Right atrium auricular region (tissue), 2 donors: ENCODE results near the gene PLA2R1. TPM values are rescaled to one million over a fixed set of nuclear protein-coding genes. Genes with fewer than 3 reads are reported as not detected.
"Not testable (repeated sequence)": the region's sequence is repeated elsewhere in the genome, so short reads cannot be mapped to it uniquely, and the experiment has no call there.

Experiments
- DNase-seq: peaks from one replicate; pipeline ENCODE4 v3.0.0-alpha.2; 2019; ENCODE audit warnings: low spot score
- H3K27ac ChIP-seq, 2 donors: fragments of 200-600 bp; sonication (generic); 1 replicate in 1 of 2; 2 replicates in 1 of 2; pipeline ENCODE4 v1.5.1; 2016 to 2019
- H3K27me3 ChIP-seq, 2 donors: fragments of 200-600 bp; sonication (generic); one replicate each; pipeline versions ENCODE4 v1.5.1 to v1.6.0; 2017 to 2019
- H3K36me3 ChIP-seq: fragments of 200-600 bp; sonication (generic); one replicate; pipeline ENCODE4 v1.5.1; 2016
- H3K4me1 ChIP-seq, 2 donors: fragments of 200-600 bp; sonication (generic); one replicate each; pipeline versions ENCODE4 v1.5.1 to v1.6.0; 2017 to 2019
- H3K4me3 ChIP-seq, 2 donors: fragments of 200-600 bp; sonication (generic); 1 replicate in 1 of 2; 2 replicates in 1 of 2; pipeline ENCODE4 v1.5.1; 2017 to 2019; ENCODE audit warnings: mild to moderate bottlenecking in 1 of 2, moderate library complexity in 1 of 2
- H3K9me3 ChIP-seq, 2 donors: fragments of 200-600 bp; sonication (generic); one replicate each; pipeline ENCODE4 v1.5.1; 2019
- total RNA-seq, 2 donors: library from RNA; depleted of rRNA; stranded (reverse); fragments of >200 nt; gene quantifications; one replicate each; pipeline ENCODE4 v1.1.0, GENCODE V29; 2016
- TF ChIP-seq, protein P1 (sequence below), 2 donors: fragments of 200-600 bp; sonication (generic); IDR thresholded peaks; one replicate each; pipeline ENCODE4 v1.5.1; 2019; ENCODE audit warnings: antibody characterized with exemption in 2 of 2

PLA2R1 gene
- total RNA-seq, 2 donors from 2014 or later = 2.8 to 3.3 TPM

DNA sequence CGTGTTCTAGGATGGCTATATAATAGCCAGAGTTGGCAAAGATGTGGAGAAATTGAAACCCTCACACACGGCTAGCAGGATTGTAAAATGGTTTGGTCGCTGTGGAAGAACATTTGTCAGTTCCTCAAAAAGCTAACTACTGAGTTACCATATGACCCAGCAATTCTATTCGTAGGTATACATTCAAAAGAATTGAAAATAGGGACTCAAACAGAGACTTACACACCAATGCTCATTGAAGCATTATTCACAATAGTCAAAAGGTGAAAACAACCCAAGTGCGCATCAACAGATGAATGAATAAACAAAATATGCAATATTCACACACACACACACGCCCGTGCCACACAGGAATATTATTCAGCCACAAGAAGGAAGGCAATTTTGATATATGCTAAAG lies 98.7 kb downstream of the PLA2R1 start:
- Histone ChIP-seq H3K9me3 (no peaks in the 10 kb centered on the region), H3K27me3 (no peaks in the 10 kb centered on the region), H3K4me1 (peaks cover 0 to 17% of the 10 kb centered on the region in 2 donors), H3K4me3 (no peak overlapping the region), H3K27ac (no peak overlapping the region), H3K36me3 (no peaks in the 10 kb centered on the region)
- no peak for DNase-seq
- TF ChIP-seq, protein P1, sequence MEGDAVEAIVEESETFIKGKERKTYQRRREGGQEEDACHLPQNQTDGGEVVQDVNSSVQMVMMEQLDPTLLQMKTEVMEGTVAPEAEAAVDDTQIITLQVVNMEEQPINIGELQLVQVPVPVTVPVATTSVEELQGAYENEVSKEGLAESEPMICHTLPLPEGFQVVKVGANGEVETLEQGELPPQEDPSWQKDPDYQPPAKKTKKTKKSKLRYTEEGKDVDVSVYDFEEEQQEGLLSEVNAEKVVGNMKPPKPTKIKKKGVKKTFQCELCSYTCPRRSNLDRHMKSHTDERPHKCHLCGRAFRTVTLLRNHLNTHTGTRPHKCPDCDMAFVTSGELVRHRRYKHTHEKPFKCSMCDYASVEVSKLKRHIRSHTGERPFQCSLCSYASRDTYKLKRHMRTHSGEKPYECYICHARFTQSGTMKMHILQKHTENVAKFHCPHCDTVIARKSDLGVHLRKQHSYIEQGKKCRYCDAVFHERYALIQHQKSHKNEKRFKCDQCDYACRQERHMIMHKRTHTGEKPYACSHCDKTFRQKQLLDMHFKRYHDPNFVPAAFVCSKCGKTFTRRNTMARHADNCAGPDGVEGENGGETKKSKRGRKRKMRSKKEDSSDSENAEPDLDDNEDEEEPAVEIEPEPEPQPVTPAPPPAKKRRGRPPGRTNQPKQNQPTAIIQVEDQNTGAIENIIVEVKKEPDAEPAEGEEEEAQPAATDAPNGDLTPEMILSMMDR (IDR thresholded peaks at IDR 0.05) = no peak

DNA sequence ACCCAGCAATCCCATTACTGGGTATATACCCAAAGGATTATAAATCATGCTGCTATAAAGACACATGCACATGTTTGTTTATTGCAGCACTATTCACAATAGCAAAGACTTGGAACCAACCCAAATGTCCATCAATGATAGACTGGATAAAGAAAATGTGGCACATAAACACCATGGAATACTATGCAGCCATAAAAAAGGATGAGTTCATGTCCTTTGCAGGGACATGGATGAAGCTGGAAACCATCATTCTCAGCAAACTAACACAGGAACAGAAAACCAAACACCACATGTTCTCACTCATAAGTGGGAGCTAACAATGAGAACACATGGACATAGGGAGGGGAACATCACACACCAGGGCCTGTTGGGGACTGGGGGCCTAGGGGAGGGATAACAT lies 99.9 kb downstream of the PLA2R1 start:
- H3K4me3 ChIP-seq, H3K27ac ChIP-seq, DNase-seq, H3K9me3 ChIP-seq, H3K27me3 ChIP-seq, H3K36me3 ChIP-seq: not testable (repeated sequence)
- H3K4me1 ChIP-seq = peaks cover 0 to 17% of the 10 kb centered on the region in 2 donors

DNA sequence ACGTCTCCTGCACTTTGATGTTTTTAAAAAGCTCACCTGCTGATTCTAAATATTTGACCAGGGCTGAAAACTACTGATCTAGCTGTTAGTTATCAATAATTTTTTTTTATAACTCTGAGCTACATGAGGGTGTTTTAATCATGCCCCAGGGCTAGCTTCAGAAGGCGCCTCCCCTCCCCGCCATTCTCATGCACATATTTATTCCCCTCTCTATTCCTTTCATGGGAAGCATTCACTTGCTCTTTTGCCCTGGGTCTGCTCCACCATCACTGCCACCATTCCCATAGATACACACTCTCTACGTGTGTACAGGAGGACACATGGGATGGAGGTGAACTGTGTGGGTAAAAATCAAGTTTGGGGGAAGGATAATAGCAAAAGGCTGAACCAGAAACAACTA lies 101.0 kb downstream of the PLA2R1 start:
- Histone ChIP-seq H3K4me3 (no peak overlapping the region), H3K4me1 (peaks cover 0 to 17% of the 10 kb centered on the region in 2 donors), H3K27me3 (no peaks in the 10 kb centered on the region), H3K9me3 (no peaks in the 10 kb centered on the region), H3K36me3 (no peaks in the 10 kb centered on the region), H3K27ac (no peak overlapping the region)
- TF ChIP-seq, protein P1 (IDR thresholded peaks at IDR 0.05) = no peak
- no peak for DNase-seq

DNA sequence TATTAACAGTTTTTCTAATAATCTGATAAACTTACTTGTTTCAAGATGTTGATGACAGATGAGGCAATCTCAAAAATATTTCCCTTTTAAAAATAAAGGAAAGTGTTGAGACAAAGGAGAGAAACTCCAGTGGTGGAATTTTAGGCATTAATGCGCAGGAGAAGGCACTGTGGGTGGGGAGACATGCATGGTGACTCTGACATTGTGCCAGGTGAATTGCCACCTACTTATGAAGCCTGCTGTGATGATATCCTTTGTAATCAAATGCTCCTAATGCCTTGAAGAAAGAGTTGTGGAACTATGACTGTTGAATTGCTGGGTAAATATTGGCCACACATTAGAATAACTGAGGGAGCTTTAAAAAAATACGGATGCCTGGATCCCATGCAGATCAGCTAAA lies 101.4 kb downstream of the PLA2R1 start:
- no peak for DNase-seq
- H3K27ac ChIP-seq = no peak overlapping the region

DNA sequence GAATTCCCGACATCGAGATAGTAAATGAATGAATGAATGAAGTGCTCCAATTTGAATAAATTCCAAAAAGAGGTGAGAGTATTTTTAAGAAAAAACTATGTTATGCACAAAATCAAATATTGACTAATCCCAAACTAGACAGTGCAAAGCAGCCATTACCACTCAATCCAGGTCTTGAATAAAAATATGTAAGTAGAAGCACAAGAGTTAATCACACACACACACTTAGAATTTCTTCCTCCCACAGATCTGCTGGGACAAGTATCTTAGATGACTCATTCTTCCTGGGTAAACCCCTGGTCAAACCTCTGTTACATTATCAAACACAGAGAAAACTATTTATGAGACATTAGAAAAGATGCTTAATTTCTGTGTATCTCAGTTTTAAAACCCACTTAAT lies 102.0 kb downstream of the PLA2R1 start:
- TF ChIP-seq, protein P1 (IDR thresholded peaks at IDR 0.05) = no peak
- Histone ChIP-seq H3K27ac (no peak overlapping the region), H3K4me3 (no peak overlapping the region), H3K27me3 (no peaks in the 10 kb centered on the region), H3K9me3 (no peaks in the 10 kb centered on the region), H3K36me3 (no peaks in the 10 kb centered on the region), H3K4me1 (peaks cover 0 to 17% of the 10 kb centered on the region in 2 donors)
- DNase-seq = no peak

More for the DNA sequence above, 101.4 kb downstream of the PLA2R1 start:
- H3K9me3 ChIP-seq = no peaks in the 10 kb centered on the region
- no peaks in the 10 kb centered on the region for H3K27me3 ChIP-seq
- no peaks in the 10 kb centered on the region for H3K36me3 ChIP-seq
- H3K4me3 ChIP-seq = no peak overlapping the region
- TF ChIP-seq, protein P1 (IDR thresholded peaks at IDR 0.05) = no peak
- H3K4me1 ChIP-seq = peaks cover 0 to 17% of the 10 kb centered on the region in 2 donors

DNA sequence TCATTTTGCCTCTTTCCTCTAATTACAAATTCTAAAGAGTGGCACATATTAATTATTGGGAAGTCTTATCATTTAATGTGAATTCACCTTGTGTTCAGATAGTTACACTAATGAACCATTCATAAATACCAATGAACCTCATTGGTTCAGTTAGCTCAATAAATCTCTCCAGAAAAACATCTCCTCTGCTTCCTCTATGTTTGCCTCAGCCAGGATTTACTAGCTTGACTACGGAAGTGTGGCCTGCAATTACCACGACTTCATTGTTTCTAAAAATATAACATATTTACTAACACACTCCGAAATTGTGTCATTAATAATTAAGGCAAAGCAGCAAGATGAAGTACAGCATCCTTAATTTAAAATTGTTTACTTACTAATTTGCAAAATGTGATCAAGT lies 103.3 kb downstream of the PLA2R1 start:
- TF ChIP-seq, protein P1 (IDR thresholded peaks at IDR 0.05) = no peak
- no peak overlapping the region for H3K27ac ChIP-seq
- DNase-seq = no peak
- H3K36me3 ChIP-seq = no peaks in the 10 kb centered on the region
- no peaks in the 10 kb centered on the region for H3K27me3 ChIP-seq
- H3K4me3 ChIP-seq = no peak overlapping the region
- H3K9me3 ChIP-seq = no peaks in the 10 kb centered on the region
- H3K4me1 ChIP-seq = peaks cover 0 to 25% of the 10 kb centered on the region in 2 donors
